Neuronal stem cell (in vitro differentiated cells): ENCODE results near the gene EHD2.
"Not testable (repeated sequence)": the region's sequence is repeated elsewhere in the genome, so short reads cannot be mapped to it uniquely, and the experiment has no call there.

Source experiments
- DNase-seq: peaks from one replicate; pipeline ENCODE4 v3.0.0-alpha.2; 2013; ENCODE audit warnings: low spot score
- H2AFZ ChIP-seq: one replicate; pipeline ENCODE4 v1.6.1; 2013; ENCODE audit warnings: mild to moderate bottlenecking, low read length, inconsistent platforms
- H2AK5ac ChIP-seq: 2 replicates; pipeline ENCODE4 v1.6.1; 2013; ENCODE audit warnings: low read depth, mild to moderate bottlenecking, inconsistent platforms, low read length, moderate library complexity, mixed read lengths
- H2BK120ac ChIP-seq: 2 replicates; pipeline ENCODE4 v1.6.1; 2013; ENCODE audit warnings: low read depth, mild to moderate bottlenecking, inconsistent platforms, low read length, moderate library complexity, mixed read lengths
- H2BK12ac ChIP-seq: one replicate; pipeline ENCODE4 v1.6.1; 2013; ENCODE audit warnings: low read length, inconsistent platforms
- H2BK15ac ChIP-seq: 2 replicates; pipeline ENCODE4 v1.6.1; 2013; ENCODE audit warnings: mild to moderate bottlenecking, low read length, inconsistent platforms, mixed read lengths
- H2BK5ac ChIP-seq: one replicate; pipeline ENCODE4 v1.6.1; 2013; ENCODE audit warnings: inconsistent platforms, mild to moderate bottlenecking, low read length, moderate library complexity
- H3K14ac ChIP-seq: one replicate; pipeline ENCODE4 v1.6.1; 2013; ENCODE audit warnings: low read length, inconsistent platforms
- H3K18ac ChIP-seq: 2 replicates; pipeline ENCODE4 v1.6.1; 2013; ENCODE audit warnings: low read length, inconsistent platforms
- H3K23ac ChIP-seq: 2 replicates; pipeline ENCODE4 v1.6.1; 2013; ENCODE audit warnings: low read depth, mild to moderate bottlenecking, mixed read lengths, low read length, inconsistent platforms; ENCODE audit not compliant: poor library complexity
- H3K27ac ChIP-seq: replicated peaks from 3 replicates; pipeline ENCODE4 v1.5.1; 2013; ENCODE audit warnings: low read length, inconsistent platforms
- H3K27me3 ChIP-seq, 3 experiments: 2 replicates each; pipeline ENCODE4 v1.6.1; 2013; ENCODE audit warnings: low read length in 3 of 3, mild to moderate bottlenecking in 2 of 3, inconsistent platforms in 1 of 3, low read depth in 1 of 3, mixed read lengths in 1 of 3, moderate library complexity in 1 of 3; ENCODE audit not compliant: control insufficient read depth in 3 of 3, insufficient read depth in 3 of 3
- H3K36me3 ChIP-seq, 2 donors: replicated peaks in 1 of 2; 2 replicates each; pipeline ENCODE4 v1.6.1; 2013; ENCODE audit warnings: low read length in 2 of 2; ENCODE audit not compliant: control insufficient read depth in 2 of 2, insufficient read depth in 2 of 2
- H3K4ac ChIP-seq: 2 replicates; pipeline ENCODE4 v1.6.1; 2013; ENCODE audit warnings: inconsistent platforms, mild to moderate bottlenecking, low read length, moderate library complexity
- H3K4me1 ChIP-seq, 2 donors: 1 replicate in 1 of 2; 2 replicates in 1 of 2; pipeline ENCODE4 v1.6.1; 2013; ENCODE audit warnings: low read length in 2 of 2, low read depth in 1 of 2; ENCODE audit not compliant: control insufficient read depth in 2 of 2, insufficient read depth in 1 of 2
- H3K4me2 ChIP-seq: one replicate; pipeline ENCODE4 v1.6.1; 2013; ENCODE audit warnings: mild to moderate bottlenecking, low read length, inconsistent platforms; ENCODE audit not compliant: insufficient read depth, poor library complexity, severe bottlenecking
- H3K4me3 ChIP-seq, 2 donors: 2 replicates each; pipeline ENCODE4 v1.5.1; 2013; ENCODE audit warnings: low read length in 2 of 2, mild to moderate bottlenecking in 2 of 2, inconsistent platforms in 1 of 2, moderate library complexity in 1 of 2
- H3K79me1 ChIP-seq: one replicate; pipeline ENCODE4 v1.6.1; 2013; ENCODE audit warnings: low read depth, mild to moderate bottlenecking, inconsistent platforms, low read length, moderate library complexity
- H3K9ac ChIP-seq: one replicate; pipeline ENCODE4 v1.6.1; 2013; ENCODE audit warnings: mild to moderate bottlenecking, low read depth, low read length, inconsistent platforms; ENCODE audit not compliant: poor library complexity
- H3K9me3 ChIP-seq, 2 donors: replicated peaks in 1 of 2; 2 replicates each; pipeline versions ENCODE3 to v1.6.1; 2013; ENCODE audit warnings: low read length in 2 of 2, mild to moderate bottlenecking in 2 of 2, inconsistent platforms in 1 of 2, low read depth in 1 of 2, mixed read lengths in 1 of 2, moderate library complexity in 1 of 2; ENCODE audit not compliant: control insufficient read depth in 2 of 2, insufficient read depth in 1 of 2
- H4K8ac ChIP-seq: one replicate; pipeline ENCODE4 v1.6.1; 2013; ENCODE audit warnings: low read depth, mild to moderate bottlenecking, inconsistent platforms, low read length, moderate library complexity
- H4K91ac ChIP-seq: one replicate; pipeline ENCODE4 v1.6.1; 2013; ENCODE audit warnings: low read length, low read depth, mild to moderate bottlenecking, inconsistent platforms; ENCODE audit not compliant: poor library complexity
- WGBS, 2 donors: extraction: QIAGEN DNeasy Blood & Tissue Kit; methylation state at CpG; one replicate each; pipeline ENCODE4 v1.1.7; 2013; ENCODE audit warnings: missing lambda C conversion rate in 2 of 2, mixed read lengths in 1 of 2; ENCODE audit not compliant: insufficient read length in 2 of 2, insufficient replicate concordance in 1 of 2; ENCODE audit errors: extremely low coverage in 2 of 2; 5-methylcytosine and 5-hydroxymethylcytosine counted together

The EHD2 gene

DNA sequence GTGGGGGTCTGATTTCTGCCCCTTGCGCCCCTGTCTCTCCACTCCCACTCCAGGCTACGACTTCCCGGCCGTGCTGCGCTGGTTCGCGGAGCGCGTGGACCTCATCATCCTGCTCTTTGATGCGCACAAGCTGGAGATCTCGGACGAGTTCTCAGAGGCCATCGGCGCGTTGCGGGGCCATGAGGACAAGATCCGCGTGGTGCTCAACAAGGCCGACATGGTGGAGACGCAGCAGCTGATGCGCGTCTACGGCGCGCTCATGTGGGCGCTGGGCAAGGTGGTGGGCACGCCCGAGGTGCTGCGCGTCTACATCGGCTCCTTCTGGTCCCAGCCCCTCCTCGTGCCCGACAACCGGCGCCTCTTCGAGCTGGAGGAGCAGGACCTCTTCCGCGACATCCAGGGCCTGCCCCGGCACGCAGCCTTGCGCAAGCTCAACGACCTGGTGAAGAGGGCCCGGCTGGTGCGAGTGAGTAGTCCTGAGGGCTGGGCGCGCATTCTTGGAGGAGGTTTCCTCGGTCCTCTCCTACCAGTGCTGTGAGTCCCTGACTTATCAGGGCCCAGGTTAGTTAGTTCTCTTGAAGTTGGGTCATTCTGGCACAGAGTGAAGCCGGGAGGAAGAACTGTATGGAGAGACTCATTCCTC is 12.7 kb downstream of the EHD2 start:
- H4K91ac ChIP-seq: peak overlapping the region; percentile 53

GRCh38 chr19:47726467-47726866 is 13.2 kb downstream of the EHD2 start:
- Histone ChIP-seq H3K4ac (no peak overlapping the region), H3K18ac (no peak overlapping the region), H3K79me1 (peaks cover 4% of the 10 kb centered on the region), H3K9ac (no peak overlapping the region), H2BK5ac (no peak overlapping the region), H3K9me3 (peaks cover 0 to 3% of the 10 kb centered on the region in 2 donors), H3K4me3 (no peak overlapping the region), H3K4me1 (peaks cover 2 to 7% of the 10 kb centered on the region in 2 donors), H4K8ac (no peak overlapping the region), H3K4me2 (no peak overlapping the region), H2AK5ac (no peak overlapping the region), H3K27ac (no peak overlapping the region), H3K27me3 (peaks cover 0 to 3% (median 0%) of the 10 kb centered on the region in 3 experiments), H4K91ac (no peak overlapping the region), H3K14ac (no peak overlapping the region), H2BK15ac (no peak overlapping the region), H2BK12ac (no peak overlapping the region), H2AFZ (no peak overlapping the region), H2BK120ac (no peak overlapping the region), H3K36me3 (peaks cover 0 to 2% of the 10 kb centered on the region in 2 donors), H3K23ac (no peak overlapping the region)
- no CpG with 5 or more reads among the region's 4 CpGs for WGBS, 2 donors
- no peak for DNase-seq

More for the DNA sequence above, 12.7 kb downstream of the EHD2 start:
- Histone ChIP-seq H3K4me1 (peaks cover 2 to 7% of the 10 kb centered on the region in 2 donors), H3K4ac (peak overlapping the region; percentile 53), H3K27ac (no peak overlapping the region), H3K23ac (peak overlapping the region; percentile 65), H3K14ac (peak overlapping the region; percentile 56), H3K4me2 (no peak overlapping the region), H2BK12ac (no peak overlapping the region), H3K9me3 (peaks cover 0 to 3% of the 10 kb centered on the region in 2 donors), H2AFZ (no peak overlapping the region), H3K9ac (no peak overlapping the region), H2BK5ac (no peak overlapping the region), H2BK120ac (no peak overlapping the region), H3K18ac (peak overlapping the region; percentile 57), H4K8ac (no peak overlapping the region), H3K4me3 (no peak overlapping the region), H3K36me3 (peaks cover 0 to 2% of the 10 kb centered on the region in 2 donors), H2AK5ac (peak overlapping the region; percentile 81), H3K27me3 (peaks cover 0 to 3% (median 0%) of the 10 kb centered on the region in 3 experiments), H2BK15ac (no peak overlapping the region), H3K79me1 (peaks cover 4% of the 10 kb centered on the region)
- no peak for DNase-seq
- no CpG with 5 or more reads among the region's 48 CpGs for WGBS, 2 donors

DNA sequence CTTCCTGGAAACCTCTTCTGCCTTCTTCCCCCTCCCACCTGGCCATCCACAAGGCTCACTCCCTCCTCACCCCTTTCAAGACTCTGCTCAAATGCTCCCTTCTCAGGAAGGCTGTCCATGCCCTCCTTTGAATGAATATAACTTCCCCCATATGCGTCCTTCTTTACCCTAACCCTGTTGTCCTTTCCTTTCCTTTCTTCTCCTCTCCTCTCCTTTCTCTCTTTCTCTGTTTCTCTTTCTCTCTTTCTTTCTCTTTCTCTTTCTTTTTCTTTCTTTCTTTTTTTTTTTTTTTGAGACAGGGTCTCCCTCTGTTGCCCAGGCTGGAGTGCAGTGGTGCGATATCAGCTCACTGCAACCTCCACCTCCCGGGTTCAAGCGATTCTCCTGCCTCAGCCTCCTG is 15.1 kb downstream of the EHD2 start:
- H3K9me3 ChIP-seq, H3K4ac ChIP-seq, H3K27me3 ChIP-seq, H4K8ac ChIP-seq, H3K23ac ChIP-seq, H3K4me2 ChIP-seq, H3K4me1 ChIP-seq, H3K14ac ChIP-seq, H3K36me3 ChIP-seq, H3K9ac ChIP-seq, DNase-seq, H2AK5ac ChIP-seq, H2BK15ac ChIP-seq, H2BK120ac ChIP-seq, H2BK12ac ChIP-seq, H3K18ac ChIP-seq, H3K4me3 ChIP-seq, H3K79me1 ChIP-seq, H4K91ac ChIP-seq, H2AFZ ChIP-seq, H3K27ac ChIP-seq, H2BK5ac ChIP-seq: not testable (repeated sequence)
- no CpG with 5 or more reads among the region's 4 CpGs for WGBS, 2 donors

GRCh38 chr19:47729468-47729798 is 16.2 kb downstream of the EHD2 start:
- Histone ChIP-seq H3K4ac (no peak overlapping the region), H2BK120ac (no peak overlapping the region), H3K4me2 (peak overlapping the region; percentile 81), H3K27me3 (peaks cover 0 to 3% (median 0%) of the 10 kb centered on the region in 3 experiments), H3K9me3 (peaks cover 0 to 3% of the 10 kb centered on the region in 2 donors), H2AK5ac (no peak overlapping the region), H2BK15ac (no peak overlapping the region), H3K4me1 (peaks cover 2 to 7% of the 10 kb centered on the region in 2 donors), H2BK5ac (no peak overlapping the region), H3K4me3 (peak overlapping the region in 1 of 2 donors; percentile 76), H3K9ac (no peak overlapping the region), H2BK12ac (no peak overlapping the region), H3K27ac (no peak overlapping the region), H3K36me3 (peaks cover 0 to 2% of the 10 kb centered on the region in 2 donors), H3K18ac (no peak overlapping the region), H3K23ac (no peak overlapping the region), H3K14ac (no peak overlapping the region), H4K8ac (no peak overlapping the region), H4K91ac (no peak overlapping the region), H3K79me1 (peaks cover 4% of the 10 kb centered on the region), H2AFZ (peak overlapping the region; percentile 83)
- WGBS, 2 donors: no CpG with 5 or more reads among the region's 9 CpGs
- no peak for DNase-seq
